HG02571 (cell line): ENCODE results near the gene RGR.

Experiments
- ATAC-seq: cut with Tn5 transposase; IDR thresholded peaks from one replicate; pipeline ENCODE4 v1.9.1; 2021; ENCODE audit warnings: mild to moderate bottlenecking, moderate library complexity; ENCODE audit not compliant: unreplicated experiment

RGR gene

DNA sequence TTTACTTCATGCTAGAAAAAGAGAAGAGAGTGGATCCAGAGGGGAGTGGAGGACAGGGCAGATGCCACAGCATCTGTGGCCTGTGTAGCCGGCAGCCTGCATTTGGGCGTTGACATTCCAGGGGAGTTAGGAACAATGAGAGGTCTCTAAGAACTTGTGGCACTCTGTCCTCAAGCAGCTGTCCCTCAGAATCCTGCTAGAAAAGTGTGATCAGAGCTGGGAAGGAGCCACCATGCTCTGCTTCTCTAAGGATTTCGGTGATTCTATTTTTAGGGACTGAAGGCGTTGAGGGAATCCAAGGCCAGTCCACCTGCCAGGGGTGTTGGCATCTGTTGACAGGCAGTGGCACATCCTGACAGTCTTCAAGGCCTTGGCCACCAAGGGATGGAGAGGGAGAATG lies 27.1 kb upstream of the RGR start:
- ATAC-seq, result no peak

DNA sequence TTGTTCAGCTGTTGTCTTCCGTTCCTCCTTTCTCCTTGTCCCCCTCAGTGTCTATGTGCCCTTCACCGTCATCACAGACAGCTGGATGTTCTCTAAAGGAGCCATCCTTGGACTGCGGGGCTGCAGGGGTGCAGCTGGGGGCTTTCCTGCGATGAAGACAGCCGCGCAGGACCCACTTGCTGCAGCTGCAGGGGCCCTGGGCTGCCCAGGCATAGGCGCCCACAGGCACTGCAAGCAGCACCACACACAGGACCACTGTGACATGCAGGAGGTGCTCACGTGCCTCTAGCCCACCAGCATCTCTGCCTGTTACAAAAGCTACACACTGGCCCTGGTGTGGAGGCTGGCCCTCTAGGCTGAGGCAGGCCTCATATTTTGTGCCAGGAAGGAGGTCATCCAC lies 22.9 kb upstream of the RGR start:
- ATAC-seq, result no peak

DNA sequence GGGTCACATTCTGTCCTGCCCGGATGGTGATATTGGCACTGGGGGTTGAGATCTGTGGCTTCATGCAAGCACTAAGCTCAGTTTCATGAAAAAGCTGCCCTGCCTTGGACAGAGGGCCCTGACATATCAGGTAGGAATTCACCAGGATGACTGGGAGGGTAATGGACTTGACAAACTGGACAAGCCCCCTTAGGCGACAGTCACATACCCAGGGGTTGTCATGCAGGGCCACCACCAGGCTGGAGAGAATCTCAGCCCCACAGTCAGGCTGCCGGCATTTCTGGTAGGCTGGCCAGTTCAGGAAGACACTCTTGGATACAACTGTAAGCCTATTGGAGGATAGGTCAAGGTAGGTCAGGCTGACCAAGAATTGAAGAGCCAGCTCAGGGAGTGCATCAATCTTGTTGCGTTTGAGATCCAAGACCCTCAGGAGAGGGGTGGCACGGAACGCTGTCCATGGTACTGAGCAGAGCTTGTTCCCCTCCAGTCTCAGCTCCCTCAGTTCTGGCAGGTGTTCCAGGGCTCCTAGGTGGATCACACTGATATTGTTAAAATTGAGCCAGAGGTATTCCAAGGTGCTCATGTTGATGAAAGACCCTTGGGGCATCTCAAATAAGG lies 20.3 kb upstream of the RGR start:
- no peak for ATAC-seq

DNA sequence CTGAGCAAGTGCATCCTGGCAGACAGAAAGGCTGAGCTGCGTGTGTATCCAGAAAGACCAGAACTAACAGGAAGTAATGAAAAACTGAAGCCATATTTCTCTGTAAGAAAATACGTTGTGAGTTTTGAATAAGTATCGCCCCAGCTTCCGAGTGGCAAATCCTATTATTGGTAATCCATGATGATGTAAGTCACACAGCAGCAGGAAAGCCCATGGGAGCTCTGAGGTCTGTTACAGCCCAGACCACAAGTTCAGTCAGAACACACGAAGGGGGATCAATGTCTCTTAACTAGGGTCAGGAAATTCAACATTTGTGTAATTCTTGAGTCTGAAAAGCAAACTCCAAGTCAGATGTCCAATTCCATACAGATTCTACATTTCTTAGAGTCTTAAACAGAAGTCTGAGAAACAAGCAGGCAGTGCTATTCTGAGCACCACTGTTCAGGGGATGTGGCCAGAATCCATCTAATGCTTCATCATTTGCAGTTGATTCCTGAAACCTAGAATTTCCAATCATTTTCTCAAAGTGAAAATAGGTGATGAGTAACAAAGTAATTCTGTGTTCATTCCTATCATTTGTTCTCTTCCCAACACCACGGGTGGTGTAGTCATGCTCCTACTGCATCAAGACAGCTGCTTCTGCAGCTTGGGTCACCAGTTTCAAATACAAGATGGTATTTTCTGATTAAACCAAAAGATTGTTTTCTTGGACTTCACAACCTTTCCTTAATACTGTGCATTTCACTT lies 19.3 kb upstream of the RGR start, which contains the start of gene LRIT2:
LRIT2 (minus strand) TSS at position 118 of the 747 bp plus-strand sequence; CDS start at position 94, 24 bp downstream.
- no peak for ATAC-seq

- ATAC-seq, result no peak
These were observed 18.2 kb upstream of the RGR start for GRCh38 chr10:84226616-84227015.

DNA sequence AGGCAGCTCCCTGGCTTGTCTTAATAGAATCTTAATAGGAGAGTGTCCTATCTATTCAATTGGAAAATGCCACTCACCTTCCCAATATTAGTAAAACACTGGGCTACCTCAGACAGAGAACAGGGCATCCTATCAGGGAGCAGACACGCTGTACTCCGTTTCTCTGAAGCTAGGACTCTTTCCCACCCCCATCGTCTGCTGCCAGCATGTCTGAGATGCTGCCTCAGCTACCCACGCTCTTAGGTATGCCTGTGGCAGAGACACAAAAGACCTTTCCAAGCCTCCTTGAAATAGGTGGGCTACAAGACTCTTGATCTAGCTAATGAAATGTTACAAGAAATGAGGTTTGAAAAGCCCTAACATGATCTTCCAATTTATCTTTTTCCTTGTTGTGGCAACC lies 17.0 kb upstream of the RGR start:
- ATAC-seq, result no peak

- no peak for ATAC-seq
These were observed 14.5 kb upstream of the RGR start for GRCh38 chr10:84230359-84230758.

- ATAC-seq, result no peak
These were observed 12.5 kb upstream of the RGR start for GRCh38 chr10:84232376-84232775.

- ATAC-seq, result no peak
These were observed 10.9 kb upstream of the RGR start for GRCh38 chr10:84233940-84234339.

DNA sequence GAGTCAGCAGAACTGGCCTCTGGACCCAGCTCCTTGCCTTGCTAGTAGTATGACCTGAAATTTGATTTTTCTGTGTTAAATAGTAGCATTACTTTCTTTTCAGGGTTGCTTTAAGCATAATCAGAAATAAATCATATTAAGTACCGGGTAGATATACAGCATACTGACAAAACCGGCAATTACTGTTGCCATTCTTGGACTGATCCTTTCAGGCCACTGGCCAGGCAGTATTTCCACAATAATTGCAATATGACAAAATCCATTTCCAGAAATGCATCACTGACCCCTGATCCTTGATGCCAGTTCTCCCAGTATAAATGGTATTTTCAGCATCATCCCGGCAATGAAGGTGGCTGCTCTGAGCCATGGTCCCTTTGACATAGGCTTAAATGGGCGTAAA lies 10.4 kb upstream of the RGR start:
- ATAC-seq, result no peak

DNA sequence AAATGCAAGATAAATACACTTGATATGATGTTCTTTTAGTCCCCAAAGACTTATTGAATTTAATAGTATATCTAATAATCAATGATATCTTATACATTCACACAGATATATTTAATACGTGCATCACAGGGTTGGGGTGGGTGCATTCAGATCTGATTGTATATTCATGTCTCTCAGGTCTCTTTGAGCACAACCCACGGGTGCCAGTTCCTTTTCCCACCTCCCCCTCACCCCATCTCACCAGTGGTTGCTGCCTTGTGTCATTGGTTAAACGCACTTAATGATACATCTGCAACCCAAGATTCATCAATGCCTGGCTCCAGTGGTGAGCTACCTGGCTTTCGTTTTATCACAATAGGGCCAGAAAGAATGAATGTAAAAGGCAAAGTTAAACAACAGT lies 9.8 kb upstream of the RGR start:
- no peak for ATAC-seq

DNA sequence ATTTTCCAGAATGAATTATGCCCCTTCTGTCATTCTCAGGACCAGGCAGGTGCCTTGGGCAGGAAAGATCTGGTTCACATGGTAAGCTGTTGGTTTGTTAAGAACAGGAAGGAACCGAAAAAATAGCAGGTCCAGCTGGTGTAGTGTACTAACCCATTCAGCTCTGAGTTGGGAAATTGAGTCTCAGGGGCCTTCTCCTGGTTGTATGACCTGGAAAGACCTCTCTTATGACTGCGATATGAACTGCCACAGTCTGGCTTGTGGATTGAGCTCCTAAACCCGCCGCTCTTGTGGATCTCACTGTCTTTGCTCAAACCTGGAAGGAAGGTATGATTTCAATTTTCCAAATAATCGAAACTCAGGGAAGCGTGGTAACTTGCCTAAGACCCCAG lies 8.1 kb upstream of the RGR start:
- ATAC-seq, result no peak

GRCh38 chr10:84237199-84238051 lies 7.4 kb upstream of the RGR start:
- ATAC-seq, result no peak

DNA sequence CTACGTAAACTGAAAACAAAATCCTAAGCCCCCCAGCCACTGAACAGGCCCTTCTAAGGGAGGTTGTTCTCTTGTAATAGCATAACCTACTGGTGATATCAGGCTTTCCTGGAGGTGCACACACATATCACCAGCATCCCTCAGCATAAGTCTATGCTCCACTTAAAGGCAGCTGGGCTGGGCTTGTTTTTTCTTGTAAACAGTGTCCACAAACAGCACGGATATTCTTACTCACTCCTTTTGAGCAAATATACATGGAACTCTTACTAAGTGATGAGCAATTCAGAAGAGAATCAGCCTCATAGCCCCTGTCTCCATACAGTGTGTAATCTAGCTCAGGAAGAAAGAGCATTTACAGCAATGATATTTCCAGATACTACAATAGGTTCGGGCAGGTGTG lies 5.9 kb upstream of the RGR start:
- ATAC-seq, result no peak

- ATAC-seq, result no peak
These were observed 3.6 kb upstream of the RGR start, which contains the start of gene LRIT1 for GRCh38 chr10:84241185-84241790. Gene LRIT1 (minus strand): TSS chr10:84241546. CDS start chr10:84241439, 107 bp downstream.

DNA sequence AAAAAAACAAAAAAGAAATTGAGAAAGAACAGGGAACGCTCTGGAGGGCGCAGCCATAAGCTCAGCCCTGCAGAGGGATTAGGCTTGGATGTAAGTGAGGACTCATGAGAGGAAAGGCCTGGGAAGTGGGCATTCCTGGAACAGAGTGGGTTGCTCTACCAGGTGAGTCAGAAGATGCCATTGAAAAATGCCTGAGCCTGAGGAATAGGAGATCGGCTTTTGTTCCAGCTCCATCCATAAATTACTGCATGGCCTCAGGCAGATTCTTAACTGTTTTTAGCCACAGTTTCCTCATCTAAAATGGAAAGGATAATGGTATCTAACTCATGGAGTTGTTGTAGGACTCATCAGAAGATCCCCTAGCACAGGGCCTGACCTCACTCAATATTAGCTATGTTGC lies 1.1 kb upstream of the RGR start:
- no peak for ATAC-seq

GRCh38 chr10:84247496-84247895 lies 2.6 kb downstream of the RGR start:
- ATAC-seq, result no peak

DNA sequence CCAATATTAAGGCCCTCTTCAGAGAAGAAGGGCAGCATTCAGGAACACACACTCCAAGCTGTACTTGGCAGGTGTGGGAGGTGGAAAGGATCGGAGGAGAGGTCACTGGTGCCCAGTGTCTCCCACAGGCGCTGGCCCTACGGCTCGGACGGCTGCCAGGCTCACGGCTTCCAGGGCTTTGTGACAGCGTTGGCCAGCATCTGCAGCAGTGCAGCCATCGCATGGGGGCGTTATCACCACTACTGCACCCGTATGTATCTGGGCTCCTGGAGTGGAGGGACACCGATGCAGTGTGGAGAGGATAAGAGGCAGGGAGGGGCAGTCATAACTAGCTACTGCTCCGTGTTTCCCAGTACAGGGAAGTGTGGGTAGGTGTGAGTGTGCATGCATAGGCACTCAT lies 3.9 kb downstream of the RGR start:
- ATAC-seq, result no peak

DNA sequence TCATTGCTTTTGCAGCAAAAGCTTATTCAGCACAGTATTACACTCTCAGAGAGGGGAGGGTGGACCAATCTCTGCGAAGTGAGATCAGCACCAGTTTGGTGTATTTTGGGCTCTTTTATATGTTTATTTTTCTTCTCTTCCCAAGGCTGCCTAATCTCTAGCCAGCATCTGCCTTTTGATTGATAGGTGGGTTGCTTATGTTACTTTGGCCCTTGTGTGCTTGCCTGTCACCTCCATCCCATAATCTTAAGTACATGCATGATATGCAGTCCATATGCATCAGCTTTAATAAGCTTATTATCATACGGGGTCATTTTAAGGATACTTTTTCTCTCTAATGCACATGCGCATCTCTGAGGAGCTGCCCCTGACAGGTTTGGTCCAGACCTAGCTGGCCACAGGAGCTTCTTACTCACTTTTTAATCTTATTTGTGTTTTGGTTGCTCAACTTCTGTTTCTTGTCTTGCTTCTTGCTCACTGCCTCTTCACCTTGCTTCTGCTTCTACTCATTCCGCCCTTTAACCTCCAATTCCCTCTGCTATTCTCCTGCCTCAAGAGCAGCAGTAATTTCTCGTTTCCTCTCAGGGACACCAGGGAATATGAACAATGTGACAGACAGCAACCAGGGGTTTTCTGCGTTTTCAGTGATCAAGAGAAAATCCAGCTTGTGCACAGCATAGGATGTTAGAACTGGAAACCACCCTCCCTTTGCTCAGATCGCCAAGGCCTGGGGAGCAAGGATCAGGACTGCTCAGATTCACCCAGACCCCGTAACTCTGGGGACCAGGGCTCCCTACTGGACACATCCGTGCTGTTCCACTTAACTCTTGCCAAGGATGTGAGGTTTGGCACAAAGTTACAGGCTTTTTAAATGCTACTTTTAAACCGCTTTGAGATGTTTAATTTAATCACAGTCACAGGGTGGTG lies 10.0 kb downstream of the RGR start:
- no peak for ATAC-seq
